ENCODE data around the gene TRIM15.
"Not testable (repeated sequence)": the region's sequence is repeated elsewhere in the genome, so short reads cannot be mapped to it uniquely, and the experiment has no call there.

The TRIM15 gene

DNA sequence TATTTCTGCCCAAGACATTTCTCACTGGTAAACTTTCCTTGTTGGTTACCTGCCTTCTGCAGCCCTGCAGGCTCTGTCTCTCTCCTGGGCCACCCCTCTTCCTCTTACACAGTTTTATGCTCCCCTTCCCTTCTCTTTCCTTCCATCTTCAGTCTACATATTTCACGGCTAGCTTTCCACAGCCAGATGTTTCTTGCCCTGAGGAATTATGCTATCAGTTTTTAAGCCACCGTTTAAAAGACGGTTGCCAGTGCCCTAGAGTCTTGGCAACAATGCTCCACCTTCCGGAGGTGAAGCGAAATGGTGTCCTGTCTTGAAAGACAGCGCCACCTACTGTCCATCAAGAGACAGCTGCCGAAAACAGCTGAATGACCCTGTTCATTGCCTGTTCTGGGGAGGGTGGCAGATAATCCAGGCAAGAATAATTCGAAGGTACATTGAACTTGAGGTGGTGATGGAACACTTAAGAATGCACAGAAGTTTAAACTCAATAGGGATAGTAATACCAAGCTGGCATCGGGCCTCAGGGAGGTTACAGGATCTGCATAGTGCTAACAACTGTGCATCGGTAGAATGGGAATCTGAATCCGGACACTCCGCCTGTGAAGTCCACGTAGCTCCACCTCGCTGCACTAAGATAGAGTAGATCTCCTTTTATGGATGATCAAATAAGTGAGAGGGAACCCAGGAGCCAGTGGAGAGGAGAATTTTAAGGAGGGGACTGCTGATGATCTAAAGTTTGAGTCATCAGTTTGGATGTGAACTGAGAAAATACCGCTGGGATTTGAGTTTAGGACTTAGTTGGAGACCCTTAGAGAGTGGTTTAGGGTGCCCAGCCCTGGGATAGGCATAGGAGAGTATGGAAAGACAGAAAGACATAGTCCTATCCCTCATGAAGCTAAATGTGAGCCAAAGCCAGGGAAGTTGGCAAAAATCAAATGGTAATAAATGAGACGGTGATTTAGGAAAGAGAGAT is 32.2 kb upstream of the TRIM15 start:
- Histone ChIP-seq H3K4me3 (ENCODE audit: low read depth, low read length) (no peak overlapping the region), H3K27ac (ENCODE audit: low read depth, low read length) (no peak overlapping the region), H3K27me3 (ENCODE audit: control insufficient read depth, insufficient read depth, low read length) (peaks cover 62% of the 10 kb centered on the region), H3K9ac (ENCODE audit: low read length) (no peak overlapping the region), H3K4me1 (ENCODE audit: control insufficient read depth, insufficient read depth, low read length) (no peaks in the 10 kb centered on the region), H3K36me3 (ENCODE audit: control insufficient read depth, insufficient read depth, low read length) (no peaks in the 10 kb centered on the region), H3K9me3 (ENCODE audit: control insufficient read depth, insufficient read depth, low read depth, low read length) (no peaks in the 10 kb centered on the region)

- Histone ChIP-seq H3K9me3 (ENCODE audit: control insufficient read depth, insufficient read depth, low read depth, low read length) (no peaks in the 10 kb centered on the region), H3K9ac (ENCODE audit: low read length) (no peak overlapping the region), H3K4me1 (ENCODE audit: control insufficient read depth, insufficient read depth, low read length) (no peaks in the 10 kb centered on the region), H3K36me3 (ENCODE audit: control insufficient read depth, insufficient read depth, low read length) (no peaks in the 10 kb centered on the region), H3K27ac (ENCODE audit: low read depth, low read length) (no peak overlapping the region), H3K4me3 (ENCODE audit: low read depth, low read length) (no peak overlapping the region), H3K27me3 (ENCODE audit: control insufficient read depth, insufficient read depth, low read length) (peaks cover 57% of the 10 kb centered on the region)
These were observed 31.3 kb upstream of the TRIM15 start for GRCh38 chr6:30131947-30132497.

- Histone ChIP-seq H3K9me3 (ENCODE audit: control insufficient read depth, insufficient read depth, low read depth, low read length) (no peaks in the 10 kb centered on the region), H3K27ac (ENCODE audit: low read depth, low read length) (no peak overlapping the region), H3K4me3 (ENCODE audit: low read depth, low read length) (no peak overlapping the region), H3K36me3 (ENCODE audit: control insufficient read depth, insufficient read depth, low read length) (no peaks in the 10 kb centered on the region), H3K27me3 (ENCODE audit: control insufficient read depth, insufficient read depth, low read length) (peaks cover 30% of the 10 kb centered on the region), H3K9ac (ENCODE audit: low read length) (no peak overlapping the region), H3K4me1 (ENCODE audit: control insufficient read depth, insufficient read depth, low read length) (no peaks in the 10 kb centered on the region)
These were observed 28.2 kb upstream of the TRIM15 start for GRCh38 chr6:30135147-30135546.

DNA sequence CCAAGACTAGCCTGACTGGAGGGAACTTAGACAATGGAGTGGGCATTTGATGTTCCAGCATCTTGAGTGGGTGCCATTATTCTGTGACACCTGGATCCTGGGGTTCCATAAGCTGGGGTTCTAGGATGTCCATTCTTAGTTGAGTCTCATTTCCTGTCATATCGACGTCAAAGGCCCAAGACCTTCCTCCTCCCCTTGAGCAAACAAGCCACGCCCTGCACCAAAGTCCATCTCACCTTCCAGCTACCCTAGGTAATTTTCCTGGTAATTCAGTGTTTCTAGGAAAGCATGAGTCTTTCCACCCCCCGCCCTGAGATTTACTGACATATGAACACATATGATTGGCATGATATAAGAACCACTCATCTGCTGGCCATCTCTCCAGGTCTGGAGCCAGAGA is 27.6 kb upstream of the TRIM15 start, which contains the start of gene TRIM40:
TRIM40 (plus strand) TSS at position 384 of the 400 bp plus-strand sequence. CDS start 897 bp downstream, outside the sequence.
- Histone ChIP-seq H3K9ac (ENCODE audit: low read length) (no peak within 1 kb of the TSS), H3K36me3 (ENCODE audit: control insufficient read depth, insufficient read depth, low read length) (no peaks in the 10 kb centered on the region), H3K4me1 (ENCODE audit: control insufficient read depth, insufficient read depth, low read length) (no peaks in the 10 kb centered on the region), H3K4me3 (ENCODE audit: low read depth, low read length) (no peak within 1 kb of the TSS), H3K27me3 (ENCODE audit: control insufficient read depth, insufficient read depth, low read length) (peaks cover 24% of the 10 kb centered on the region), H3K27ac (ENCODE audit: low read depth, low read length) (no peak within 1 kb of the TSS), H3K9me3 (ENCODE audit: control insufficient read depth, insufficient read depth, low read depth, low read length) (no peaks in the 10 kb centered on the region)

DNA sequence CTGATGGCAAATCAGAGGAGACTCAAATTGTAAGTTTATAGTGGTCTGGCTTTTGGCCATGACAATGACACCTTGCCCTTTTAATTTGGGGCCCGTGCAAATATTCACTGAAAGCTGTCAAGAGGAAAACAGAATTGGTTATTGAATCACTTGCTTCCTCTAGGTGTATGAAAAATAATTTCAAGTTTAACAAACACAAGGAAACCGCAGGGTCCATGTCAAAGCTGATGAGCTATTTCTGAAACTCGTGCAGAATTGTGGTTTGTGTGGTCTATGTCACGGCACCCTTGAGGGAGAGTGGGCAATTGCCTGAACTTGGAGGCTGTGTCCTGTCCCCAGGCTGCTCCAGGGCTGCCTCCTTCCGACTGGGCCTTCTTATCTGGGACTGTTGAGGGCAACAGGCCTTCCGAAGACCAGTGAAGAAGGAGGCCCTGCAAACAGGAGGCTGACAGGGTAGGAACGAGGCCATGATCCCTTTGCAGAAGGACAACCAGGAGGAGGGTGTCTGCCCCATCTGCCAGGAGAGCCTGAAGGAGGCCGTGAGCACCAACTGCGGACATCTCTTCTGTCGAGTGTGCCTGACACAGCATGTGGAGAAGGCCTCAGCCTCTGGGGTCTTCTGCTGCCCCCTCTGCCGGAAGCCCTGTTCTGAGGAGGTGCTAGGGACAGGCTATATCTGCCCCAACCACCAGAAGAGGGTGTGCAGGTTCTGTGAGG is 26.6 kb upstream of the TRIM15 start:
- Histone ChIP-seq H3K9me3 (ENCODE audit: control insufficient read depth, insufficient read depth, low read depth, low read length) (no peaks in the 10 kb centered on the region), H3K4me1 (ENCODE audit: control insufficient read depth, insufficient read depth, low read length) (no peaks in the 10 kb centered on the region), H3K4me3 (ENCODE audit: low read depth, low read length) (no peak overlapping the region), H3K36me3 (ENCODE audit: control insufficient read depth, insufficient read depth, low read length) (no peaks in the 10 kb centered on the region), H3K9ac (ENCODE audit: low read length) (no peak overlapping the region), H3K27me3 (ENCODE audit: control insufficient read depth, insufficient read depth, low read length) (peaks cover 15% of the 10 kb centered on the region), H3K27ac (ENCODE audit: low read depth, low read length) (no peak overlapping the region)

GRCh38 chr6:30140240-30140639 is 23.1 kb upstream of the TRIM15 start:
- H3K9me3 ChIP-seq (ENCODE audit: control insufficient read depth, insufficient read depth, low read depth, low read length); H3K4me3 ChIP-seq (ENCODE audit: low read depth, low read length); H3K36me3 ChIP-seq (ENCODE audit: control insufficient read depth, insufficient read depth, low read length); H3K9ac ChIP-seq (ENCODE audit: low read length); H3K4me1 ChIP-seq (ENCODE audit: control insufficient read depth, insufficient read depth, low read length); H3K27ac ChIP-seq (ENCODE audit: low read depth, low read length): not testable (repeated sequence)
- H3K27me3 ChIP-seq (ENCODE audit: control insufficient read depth, insufficient read depth, low read length) = peaks cover 12% of the 10 kb centered on the region

DNA sequence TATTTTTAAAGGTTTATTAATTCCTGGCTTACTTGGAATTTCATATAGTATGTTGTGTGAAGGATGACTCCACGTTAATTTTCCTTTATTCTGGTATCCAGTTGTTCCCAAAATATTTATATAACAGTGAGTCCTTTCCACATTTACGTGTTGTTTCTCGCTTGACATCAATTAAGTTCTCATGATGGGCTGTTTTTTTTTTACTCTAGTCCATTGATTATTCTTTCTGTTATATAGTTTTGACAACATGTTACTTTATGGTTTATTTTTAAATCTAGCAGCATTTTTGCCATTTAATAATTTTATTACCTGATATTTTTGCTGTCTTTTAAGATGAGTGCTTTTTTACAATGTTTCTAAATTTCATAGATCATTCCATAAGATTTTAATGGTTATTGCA is 20.7 kb upstream of the TRIM15 start:
- Histone ChIP-seq H3K9ac (ENCODE audit: low read length) (no peak overlapping the region), H3K27me3 (ENCODE audit: control insufficient read depth, insufficient read depth, low read length) (peaks cover 4% of the 10 kb centered on the region; the same call in 1 of the 2 replicates), H3K27ac (ENCODE audit: low read depth, low read length) (no peak overlapping the region), H3K4me1 (ENCODE audit: control insufficient read depth, insufficient read depth, low read length) (peaks cover 3% of the 10 kb centered on the region; the same call in 1 of the 2 replicates), H3K4me3 (ENCODE audit: low read depth, low read length) (no peak overlapping the region), H3K36me3 (ENCODE audit: control insufficient read depth, insufficient read depth, low read length) (no peaks in the 10 kb centered on the region), H3K9me3 (ENCODE audit: control insufficient read depth, insufficient read depth, low read depth, low read length) (no peaks in the 10 kb centered on the region)

- peaks cover 4% of the 10 kb centered on the region; the same call in 1 of the 2 replicates for H3K27me3 ChIP-seq (ENCODE audit: control insufficient read depth, insufficient read depth, low read length)
- H3K36me3 ChIP-seq (ENCODE audit: control insufficient read depth, insufficient read depth, low read length) = no peaks in the 10 kb centered on the region
- no peaks in the 10 kb centered on the region for H3K9me3 ChIP-seq (ENCODE audit: control insufficient read depth, insufficient read depth, low read depth, low read length)
- H3K4me3 ChIP-seq (ENCODE audit: low read depth, low read length) = no peak overlapping the region
- H3K4me1 ChIP-seq (ENCODE audit: control insufficient read depth, insufficient read depth, low read length) = peaks cover 3% of the 10 kb centered on the region; the same call in 1 of the 2 replicates
- H3K9ac ChIP-seq (ENCODE audit: low read length) = no peak overlapping the region
- H3K27ac ChIP-seq (ENCODE audit: low read depth, low read length) = no peak overlapping the region
These were observed 19.6 kb upstream of the TRIM15 start for GRCh38 chr6:30143780-30144179.

- Histone ChIP-seq H3K4me3 (ENCODE audit: low read depth, low read length) (no peak overlapping the region), H3K9ac (ENCODE audit: low read length) (no peak overlapping the region), H3K27ac (ENCODE audit: low read depth, low read length) (no peak overlapping the region), H3K36me3 (ENCODE audit: control insufficient read depth, insufficient read depth, low read length) (no peaks in the 10 kb centered on the region), H3K9me3 (ENCODE audit: control insufficient read depth, insufficient read depth, low read depth, low read length) (no peaks in the 10 kb centered on the region), H3K27me3 (ENCODE audit: control insufficient read depth, insufficient read depth, low read length) (peaks cover 4% of the 10 kb centered on the region; the same call in 1 of the 2 replicates), H3K4me1 (ENCODE audit: control insufficient read depth, insufficient read depth, low read length) (peaks cover 3% of the 10 kb centered on the region; the same call in 1 of the 2 replicates)
These were observed 18.5 kb upstream of the TRIM15 start for GRCh38 chr6:30144811-30145210.

DNA sequence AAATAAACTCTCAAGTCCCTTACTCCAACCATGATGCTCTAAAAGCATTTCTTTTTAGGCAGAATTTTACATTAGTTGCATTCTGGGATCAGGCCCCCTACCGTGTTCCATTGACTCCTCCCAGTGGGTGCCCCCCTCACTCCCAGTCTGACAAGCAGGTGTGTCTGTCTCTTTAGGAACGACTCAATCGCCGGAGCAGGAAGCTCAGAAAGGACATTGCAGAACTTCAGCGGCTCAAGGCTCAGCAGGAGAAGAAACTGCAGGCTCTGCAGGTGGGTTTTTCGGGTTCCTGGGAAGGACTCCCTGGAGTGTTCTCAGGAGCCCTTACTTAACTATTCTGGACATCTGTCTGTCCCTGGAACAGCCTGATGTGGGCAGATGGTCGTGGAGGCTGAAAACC is 17.5 kb upstream of the TRIM15 start:
- H3K27me3 ChIP-seq (ENCODE audit: control insufficient read depth, insufficient read depth, low read length) = peaks cover 4% of the 10 kb centered on the region; the same call in 1 of the 2 replicates
- no peak overlapping the region for H3K27ac ChIP-seq (ENCODE audit: low read depth, low read length)
- no peaks in the 10 kb centered on the region for H3K36me3 ChIP-seq (ENCODE audit: control insufficient read depth, insufficient read depth, low read length)
- no peak overlapping the region for H3K9ac ChIP-seq (ENCODE audit: low read length)
- H3K9me3 ChIP-seq (ENCODE audit: control insufficient read depth, insufficient read depth, low read depth, low read length) = no peaks in the 10 kb centered on the region
- H3K4me1 ChIP-seq (ENCODE audit: control insufficient read depth, insufficient read depth, low read length) = peaks cover 3% of the 10 kb centered on the region; the same call in 1 of the 2 replicates
- H3K4me3 ChIP-seq (ENCODE audit: low read depth, low read length) = no peak overlapping the region

All from HUES6 (cell line).